GM19468 (cell line): Measurements from ENCODE around the gene TBXAS1.
"Not testable (repeated sequence)": the region's sequence is repeated elsewhere in the genome, so short reads cannot be mapped to it uniquely, and the experiment has no call there.

Experiments
- ATAC-seq: cut with Tn5 transposase; IDR thresholded peaks from one replicate; pipeline ENCODE4 v1.9.1; 2021; ENCODE audit warnings: mild to moderate bottlenecking, moderate library complexity, moderate number of reproducible peaks; ENCODE audit not compliant: unreplicated experiment; ENCODE audit errors: extremely low read depth

The TBXAS1 gene

GRCh38 chr7:139908792-139909191 is 79.7 kb downstream of the TBXAS1 start:
- ATAC-seq, result no peak

GRCh38 chr7:139909379-139910050 is 80.5 kb downstream of the TBXAS1 start:
- no peak for ATAC-seq

- no peak for ATAC-seq
Measured at GRCh38 chr7:139913021-139913844, 84.2 kb downstream of the TBXAS1 start.

- ATAC-seq, result no peak
Measured at GRCh38 chr7:139913845-139914135, 84.7 kb downstream of the TBXAS1 start.

GRCh38 chr7:139914306-139915267 is 85.5 kb downstream of the TBXAS1 start:
- no peak for ATAC-seq

- no peak for ATAC-seq
Measured at GRCh38 chr7:139915268-139915863, 86.3 kb downstream of the TBXAS1 start.

GRCh38 chr7:139915864-139916716 is 87.0 kb downstream of the TBXAS1 start:
- ATAC-seq, result peak; percentile 88

GRCh38 chr7:139916717-139917395 is 87.8 kb downstream of the TBXAS1 start:
- peak; percentile 67 for ATAC-seq

- ATAC-seq, result no peak
Measured at GRCh38 chr7:139917851-139918250, 88.8 kb downstream of the TBXAS1 start.

- no peak for ATAC-seq
Measured at GRCh38 chr7:139918480-139918879, 89.4 kb downstream of the TBXAS1 start.

GRCh38 chr7:139923090-139923489 is 94.0 kb downstream of the TBXAS1 start:
- no peak for ATAC-seq

- no peak for ATAC-seq
Measured at GRCh38 chr7:139924461-139924860, 95.4 kb downstream of the TBXAS1 start.

GRCh38 chr7:139929221-139929620 is 100.2 kb downstream of the TBXAS1 start:
- ATAC-seq, result not testable (repeated sequence)

GRCh38 chr7:139930286-139930965 is 101.4 kb downstream of the TBXAS1 start:
- no peak for ATAC-seq

GRCh38 chr7:139931190-139931934 is 102.3 kb downstream of the TBXAS1 start:
- ATAC-seq, result no peak

GRCh38 chr7:139932531-139932930 is 103.5 kb downstream of the TBXAS1 start:
- ATAC-seq, result no peak

GRCh38 chr7:139936760-139937310 is 107.8 kb downstream of the TBXAS1 start:
- no peak for ATAC-seq
